Measurements from ENCODE around the gene FCRL1.

The FCRL1 gene

DNA sequence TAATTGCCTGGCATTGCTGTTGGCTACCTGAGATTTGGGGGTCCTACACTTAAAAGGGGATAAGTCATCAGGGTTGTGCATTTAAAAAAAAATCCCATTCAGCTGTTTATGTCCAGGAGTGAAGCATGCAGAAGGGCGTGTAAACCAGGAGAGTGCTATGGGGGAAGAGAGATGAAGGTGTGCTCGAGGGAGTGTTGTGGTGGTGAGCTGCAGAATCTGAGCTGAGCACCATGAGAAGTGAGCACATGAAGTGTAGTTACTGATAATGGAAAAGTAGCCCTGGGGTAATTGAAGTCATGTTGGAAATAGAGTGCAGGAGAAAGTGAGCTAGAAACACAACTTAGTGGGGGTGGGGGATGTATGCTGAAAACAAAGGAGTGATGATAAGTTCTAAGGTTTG lies 705 bp downstream of the FCRL1 start:
- no peak overlapping the region for H3K4me3 ChIP-seq (ENCODE audit: low read depth, low read length)
- ChIA-PET POLR2A (no interaction called here), CTCF (no interaction called here)
- DNase-seq (ENCODE audit: low read depth, low spot score): no peak
- TF ChIP-seq, protein P1, sequence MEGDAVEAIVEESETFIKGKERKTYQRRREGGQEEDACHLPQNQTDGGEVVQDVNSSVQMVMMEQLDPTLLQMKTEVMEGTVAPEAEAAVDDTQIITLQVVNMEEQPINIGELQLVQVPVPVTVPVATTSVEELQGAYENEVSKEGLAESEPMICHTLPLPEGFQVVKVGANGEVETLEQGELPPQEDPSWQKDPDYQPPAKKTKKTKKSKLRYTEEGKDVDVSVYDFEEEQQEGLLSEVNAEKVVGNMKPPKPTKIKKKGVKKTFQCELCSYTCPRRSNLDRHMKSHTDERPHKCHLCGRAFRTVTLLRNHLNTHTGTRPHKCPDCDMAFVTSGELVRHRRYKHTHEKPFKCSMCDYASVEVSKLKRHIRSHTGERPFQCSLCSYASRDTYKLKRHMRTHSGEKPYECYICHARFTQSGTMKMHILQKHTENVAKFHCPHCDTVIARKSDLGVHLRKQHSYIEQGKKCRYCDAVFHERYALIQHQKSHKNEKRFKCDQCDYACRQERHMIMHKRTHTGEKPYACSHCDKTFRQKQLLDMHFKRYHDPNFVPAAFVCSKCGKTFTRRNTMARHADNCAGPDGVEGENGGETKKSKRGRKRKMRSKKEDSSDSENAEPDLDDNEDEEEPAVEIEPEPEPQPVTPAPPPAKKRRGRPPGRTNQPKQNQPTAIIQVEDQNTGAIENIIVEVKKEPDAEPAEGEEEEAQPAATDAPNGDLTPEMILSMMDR (IDR thresholded peaks at IDR 0.05; ENCODE audit: insufficient read depth, low read length, missing control alignments): no peak

DNA sequence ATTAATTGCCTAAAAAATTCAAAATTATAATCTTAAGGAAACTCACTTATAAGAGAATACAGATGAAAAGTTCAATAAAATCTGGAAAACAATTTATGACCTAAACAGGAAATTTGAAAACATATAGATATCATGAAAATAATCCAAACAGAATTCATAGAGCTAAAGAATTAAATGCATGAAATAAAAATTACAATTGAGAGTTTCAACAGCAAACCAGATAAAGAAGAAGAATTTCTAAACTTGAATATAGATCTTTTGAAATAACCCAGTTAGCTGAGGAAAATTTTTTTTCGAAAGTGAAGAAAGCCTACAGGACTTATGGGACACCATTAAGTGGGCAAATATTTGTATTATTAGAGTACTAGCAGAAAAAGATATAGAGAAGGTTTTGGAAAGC lies 6.7 kb downstream of the FCRL1 start:
- CTCF ChIA-PET: no interaction called here
- DNase-seq (ENCODE audit: low read depth, low spot score): no peak
- no peak overlapping the region for H3K4me3 ChIP-seq (ENCODE audit: low read depth, low read length)
- POLR2A ChIA-PET: no interaction called here
- TF ChIP-seq, protein P1 (IDR thresholded peaks at IDR 0.05; ENCODE audit: insufficient read depth, low read length, missing control alignments): no peak

DNA sequence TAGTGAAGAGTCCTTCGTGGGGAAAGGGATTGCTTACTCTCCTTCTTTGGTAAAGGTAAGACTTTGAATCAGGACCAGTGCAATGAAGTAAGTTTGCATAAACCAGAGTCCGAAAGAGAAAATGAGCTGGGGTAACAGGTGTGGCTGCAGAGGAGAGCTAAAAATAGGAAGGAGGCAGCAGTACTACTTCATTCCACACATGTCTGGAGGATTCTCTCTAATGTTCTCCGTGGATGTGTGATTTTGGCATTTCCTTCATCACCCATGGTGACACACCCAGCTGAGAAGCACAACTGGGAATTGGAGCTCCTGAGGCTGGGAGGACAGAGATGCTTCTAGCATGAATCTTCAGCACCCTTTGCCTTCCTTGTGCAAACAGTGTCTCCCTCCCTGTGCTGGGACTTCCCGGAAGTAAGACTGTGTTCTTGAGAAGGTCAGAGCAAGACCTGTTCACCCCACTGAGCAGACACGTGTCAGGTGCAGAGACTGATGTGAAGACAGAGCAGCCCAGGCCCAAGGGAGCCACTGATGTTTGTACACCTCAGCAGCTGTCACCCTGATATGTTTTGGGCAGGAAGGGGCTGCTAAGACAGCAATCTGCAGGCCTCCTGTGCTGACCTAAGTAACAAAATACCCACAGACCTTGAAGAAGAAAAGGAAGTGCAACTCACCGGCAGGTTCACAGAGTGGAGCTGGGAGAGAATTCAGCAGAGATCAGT lies 13.3 kb downstream of the FCRL1 start:
- POLR2A ChIA-PET: no interaction called here
- no peak for DNase-seq (ENCODE audit: low read depth, low spot score)

DNA sequence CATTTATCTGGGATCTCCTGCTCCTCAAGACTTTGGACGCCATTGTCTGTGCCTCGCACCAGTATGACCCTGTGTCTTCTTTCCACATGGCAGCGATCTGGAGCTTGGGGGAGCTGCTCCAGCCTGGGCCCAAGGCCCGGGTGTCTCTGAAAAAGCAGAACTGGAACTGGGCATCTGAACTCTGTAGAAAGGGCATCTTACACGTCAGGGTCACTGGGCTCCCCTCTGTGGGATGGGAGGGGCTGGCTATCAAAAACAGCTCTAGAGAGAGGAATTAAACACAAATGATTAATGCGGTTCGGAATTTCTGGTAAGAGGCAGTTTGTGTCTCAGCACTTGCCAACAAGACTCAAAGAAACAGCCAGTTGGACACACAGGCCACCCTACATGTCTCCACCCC lies 16.1 kb downstream of the FCRL1 start:
- TF ChIP-seq, protein P1 (IDR thresholded peaks at IDR 0.05; ENCODE audit: insufficient read depth, low read length, missing control alignments): no peak
- CTCF ChIA-PET: interaction anchor here (0.9 kb wide), 1 partner anchor 8 kb away, joined by 3 read pairs; no protein-coding TSS in a partner anchor
- DNase-seq (ENCODE audit: low read depth, low spot score): no peak
- POLR2A ChIA-PET: no interaction called here
- no peak overlapping the region for H3K4me3 ChIP-seq (ENCODE audit: low read depth, low read length)

More for the DNA sequence above, 13.3 kb downstream of the FCRL1 start:
- TF ChIP-seq, protein P1 (IDR thresholded peaks at IDR 0.05; ENCODE audit: insufficient read depth, low read length, missing control alignments): no peak
- no peak overlapping the region for H3K4me3 ChIP-seq (ENCODE audit: low read depth, low read length)
- CTCF ChIA-PET: no interaction called here

DNA sequence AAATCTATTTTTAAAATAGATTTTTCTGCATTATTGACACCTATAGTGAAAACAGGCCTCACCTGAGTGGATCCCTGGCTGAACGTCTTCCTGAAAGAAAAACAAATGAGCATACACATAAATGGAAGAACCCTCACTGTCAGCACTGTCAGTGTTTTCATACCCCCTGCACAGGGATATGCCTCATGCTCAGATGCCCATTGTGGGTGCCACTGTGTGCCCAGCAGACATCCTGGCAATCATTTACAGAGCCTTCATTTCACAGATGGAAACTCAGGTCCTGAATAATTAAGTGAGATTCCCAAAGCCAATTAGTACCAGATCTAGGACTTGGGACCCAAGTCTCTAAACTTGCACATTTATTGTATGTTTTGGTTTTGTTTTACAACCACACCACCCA lies 19.9 kb downstream of the FCRL1 start:
- ChIA-PET POLR2A (no interaction called here), CTCF (no interaction called here)
- no peak overlapping the region for H3K4me3 ChIP-seq (ENCODE audit: low read depth, low read length)
- DNase-seq (ENCODE audit: low read depth, low spot score): no peak
- TF ChIP-seq, protein P1 (IDR thresholded peaks at IDR 0.05; ENCODE audit: insufficient read depth, low read length, missing control alignments): no peak

DNA sequence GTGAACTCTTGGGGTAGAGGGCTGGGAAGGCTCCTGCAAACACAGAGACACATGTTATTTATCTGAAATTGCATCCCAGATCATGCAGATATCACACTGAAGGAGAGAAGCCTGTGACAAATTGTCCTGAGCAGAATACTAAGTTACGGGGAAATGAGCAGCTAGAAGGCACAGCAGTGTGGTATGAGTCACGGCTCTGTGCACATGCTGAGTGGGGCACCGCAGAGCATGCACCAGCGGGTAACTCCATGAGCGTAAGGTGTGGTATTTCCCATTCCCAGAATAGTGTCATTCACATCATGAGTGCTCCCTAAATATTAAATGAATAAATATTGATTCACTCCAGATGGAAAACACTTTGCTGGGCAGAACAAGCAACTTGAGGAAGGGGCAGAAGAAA lies 21.7 kb downstream of the FCRL1 start:
- DNase-seq (ENCODE audit: low read depth, low spot score): no peak
- CTCF ChIA-PET: no interaction called here
- H3K4me3 ChIP-seq (ENCODE audit: low read depth, low read length): no peak overlapping the region
- POLR2A ChIA-PET: no interaction called here
- TF ChIP-seq, protein P1 (IDR thresholded peaks at IDR 0.05; ENCODE audit: insufficient read depth, low read length, missing control alignments): no peak

Data from AG04449 (cell line).